Measurements from ENCODE around the gene OR6C68.

DNA sequence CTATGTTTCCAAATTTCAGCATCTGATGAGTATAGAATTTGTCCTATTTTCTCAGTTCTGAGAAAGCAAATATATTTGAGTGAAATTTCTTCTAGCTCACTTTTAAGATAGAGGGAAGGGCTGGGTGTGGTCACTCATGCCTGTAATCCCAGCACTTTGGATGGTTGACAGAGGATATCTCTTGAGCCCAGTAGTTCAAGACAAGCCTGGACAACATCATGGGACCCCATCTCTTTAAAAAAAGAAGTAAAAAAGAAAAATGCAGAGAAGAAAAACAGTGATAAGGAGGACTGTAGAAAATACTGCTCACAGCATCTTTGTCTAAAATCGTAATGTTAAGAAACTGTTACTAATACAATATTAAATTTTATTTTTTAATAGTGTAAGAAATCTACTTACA lies 19.9 kb upstream of the OR6C68 start:
- TF ChIP-seq FOXP2 (optimal IDR thresholded peaks at IDR 0.05; ENCODE audit: borderline replicate concordance, extremely low read depth, extremely low read length, insufficient read depth) = no peak
- TF ChIP-seq TAF1 (IDR thresholded peaks at IDR 0.05; ENCODE audit: borderline replicate concordance, insufficient read depth, low read length) = no peak
- no peak for TF ChIP-seq POLR2AphosphoS5 (IDR thresholded peaks at IDR 0.05; ENCODE audit: low read depth, low read length)
- TF ChIP-seq SIN3A (IDR thresholded peaks at IDR 0.05; ENCODE audit: borderline replicate concordance, insufficient read depth, low read length) = no peak
